ENCODE data around the gene TRIM26.

The TRIM26 gene

GRCh38 chr6:30211899-30212298, 1.3 kb downstream of the TRIM26 start:
- in situ Hi-C loops (cut with MboI; ENCODE audit: low sequenced_read_pairs) = no loop called here

- in situ Hi-C loops (cut with MboI; ENCODE audit: low sequenced_read_pairs) = no loop called here
Observed at GRCh38 chr6:30211306-30211705, 1.9 kb downstream of the TRIM26 start.

GRCh38 chr6:30207619-30208295, 5.4 kb downstream of the TRIM26 start:
- in situ Hi-C loops (cut with MboI; ENCODE audit: low sequenced_read_pairs) = no loop called here

GRCh38 chr6:30206799-30207618, 6.2 kb downstream of the TRIM26 start:
- in situ Hi-C loops (cut with MboI; ENCODE audit: low sequenced_read_pairs) = no loop called here

- in situ Hi-C loops (cut with MboI; ENCODE audit: low sequenced_read_pairs) = no loop called here
Observed at GRCh38 chr6:30206152-30206551, 7.1 kb downstream of the TRIM26 start.

- in situ Hi-C loops (cut with MboI; ENCODE audit: low sequenced_read_pairs) = no loop called here
Observed at GRCh38 chr6:30204116-30204515, 9.1 kb downstream of the TRIM26 start.

GRCh38 chr6:30202366-30202765, 10.8 kb downstream of the TRIM26 start:
- in situ Hi-C loops (cut with MboI; ENCODE audit: low sequenced_read_pairs) = no loop called here

GRCh38 chr6:30200551-30201281, 12.5 kb downstream of the TRIM26 start:
- in situ Hi-C loops (cut with MboI; ENCODE audit: low sequenced_read_pairs) = no loop called here

GRCh38 chr6:30198166-30199084, 14.8 kb downstream of the TRIM26 start:
- in situ Hi-C loops (cut with MboI; ENCODE audit: low sequenced_read_pairs) = no loop called here

- in situ Hi-C loops (cut with MboI; ENCODE audit: low sequenced_read_pairs) = no loop called here
Observed at GRCh38 chr6:30196376-30196775, 16.8 kb downstream of the TRIM26 start.

- in situ Hi-C loops (cut with MboI; ENCODE audit: low sequenced_read_pairs) = no loop called here
Observed at GRCh38 chr6:30195951-30196350, 17.3 kb downstream of the TRIM26 start.

GRCh38 chr6:30194797-30195690, 18.2 kb downstream of the TRIM26 start:
- in situ Hi-C loops (cut with MboI; ENCODE audit: low sequenced_read_pairs) = no loop called here

- in situ Hi-C loops (cut with MboI; ENCODE audit: low sequenced_read_pairs) = no loop called here
Observed at GRCh38 chr6:30192076-30192475, 21.1 kb downstream of the TRIM26 start.

GRCh38 chr6:30188541-30188940, 24.7 kb downstream of the TRIM26 start:
- in situ Hi-C loops (cut with MboI; ENCODE audit: low sequenced_read_pairs) = no loop called here

GRCh38 chr6:30185846-30186484, 27.2 kb downstream of the TRIM26 start:
- in situ Hi-C loops (cut with MboI; ENCODE audit: low sequenced_read_pairs) = no loop called here

- in situ Hi-C loops (cut with MboI; ENCODE audit: low sequenced_read_pairs) = no loop called here
Observed at GRCh38 chr6:30184417-30185031, 28.7 kb downstream of the TRIM26 start.

GRCh38 chr6:30180145-30180544, 33.1 kb downstream of the TRIM26 start:
- in situ Hi-C loops (cut with MboI; ENCODE audit: low sequenced_read_pairs) = no loop called here

GRCh38 chr6:30178837-30179236, 34.4 kb downstream of the TRIM26 start:
- in situ Hi-C loops (cut with MboI; ENCODE audit: low sequenced_read_pairs) = no loop called here

- in situ Hi-C loops (cut with MboI; ENCODE audit: low sequenced_read_pairs) = no loop called here
Observed at GRCh38 chr6:30175765-30176164, 37.4 kb downstream of the TRIM26 start.
